CD4-positive, alpha-beta T cell (primary cell): ENCODE results near the gene ZNF423. TPM values are rescaled to one million over a fixed set of nuclear protein-coding genes. Genes with fewer than 3 reads are reported as not detected.

Experiments
- ATAC-seq: fragments of 200-7000 bp; cut with Tn5 transposase; one replicate; pipeline ENCODE4 v1.10.0; 2022; ENCODE audit warnings: mild to moderate bottlenecking; ENCODE audit not compliant: poor library complexity
- CTCF ChIA-PET: fragments of 350-600 bp; sonication (Branson Sonifier 250); formaldehyde crosslinking; loops from one replicate; lab custom pipeline; 2021; ENCODE audit warnings: antibody characterized with exemption, inconsistent platforms; lab: Charles Lee
- POLR2A ChIA-PET: fragments of 350-600 bp; sonication (Branson Sonifier 250); formaldehyde crosslinking; loops from one replicate; lab custom pipeline; 2021; ENCODE audit warnings: antibody characterized with exemption, inconsistent platforms; lab: Charles Lee
- DNase-seq, 14 experiments: peaks; one replicate each; pipeline ENCODE4 v3.0.0-alpha.2; 2013 to 2020; ENCODE audit warnings: mixed read lengths in 2 of 14
- H3K27ac ChIP-seq, 2 donors: one replicate each; pipeline versions ENCODE4 v1.5.1 to v1.7.0; 2013; ENCODE audit warnings: low read length in 2 of 2, low read depth in 1 of 2, mild to moderate bottlenecking in 1 of 2
- H3K27me3 ChIP-seq, 2 experiments: 1 replicate in 1 of 2; 2 replicates in 1 of 2; pipeline versions ENCODE4 v1.6.1 to v1.7.0; 2013; ENCODE audit warnings: low read length in 2 of 2, control low read depth in 1 of 2, mild to moderate bottlenecking in 1 of 2, moderate library complexity in 1 of 2; ENCODE audit not compliant: insufficient read depth in 2 of 2, control insufficient read depth in 1 of 2
- H3K36me3 ChIP-seq: one replicate; pipeline ENCODE4 v1.6.1; 2013; ENCODE audit warnings: low read length, control low read depth; ENCODE audit not compliant: insufficient read depth
- H3K4me1 ChIP-seq: one replicate; pipeline ENCODE4 v1.6.1; 2013; ENCODE audit warnings: low read length, control low read depth; ENCODE audit not compliant: insufficient read depth
- H3K4me3 ChIP-seq: one replicate; pipeline ENCODE4 v1.5.1; 2013; ENCODE audit warnings: mild to moderate bottlenecking, low read length, moderate library complexity
- H3K9me3 ChIP-seq, 2 experiments: 1 replicate in 1 of 2; 2 replicates in 1 of 2; pipeline versions ENCODE4 v1.6.1 to v1.7.0; 2013; ENCODE audit warnings: low read length in 2 of 2, mild to moderate bottlenecking in 2 of 2, control low read depth in 1 of 2, moderate library complexity in 1 of 2; ENCODE audit not compliant: control insufficient read depth in 1 of 2, insufficient read depth in 1 of 2
- H3K27ac Mint-ChIP-seq: one replicate; pipeline ENCODE4 v1.8.0; 2020; ENCODE audit warnings: mixed read lengths
- H3K27me3 Mint-ChIP-seq: one replicate; pipeline ENCODE4 v1.8.0; 2021; ENCODE audit warnings: mixed read lengths
- H3K36me3 Mint-ChIP-seq: one replicate; pipeline ENCODE4 v1.8.0; 2021; ENCODE audit warnings: low read depth, mixed read lengths
- H3K4me1 Mint-ChIP-seq: one replicate; pipeline ENCODE4 v1.8.0; 2021; ENCODE audit warnings: low read depth, mixed read lengths
- H3K4me3 Mint-ChIP-seq: one replicate; pipeline ENCODE4 v1.8.0; 2020; ENCODE audit warnings: mild to moderate bottlenecking, mixed read lengths
- H3K9me3 Mint-ChIP-seq: one replicate; pipeline ENCODE4 v1.8.0; 2020; ENCODE audit warnings: mixed read lengths
- intact Hi-C, 2 experiments: fragments of 100-400 bp; cut with DNase I in 1 of 2; cut with micrococcal nuclease in 1 of 2; formaldehyde crosslinking; loops; one replicate each; pipeline versions ENCODE4 v1.15.1 to v1.9.0; 2023 to 2025; cut with DNase I, micrococcal nuclease
- total RNA-seq, 174 experiments: library from RNA in 2 of 174; stranded (reverse) in 2 of 174; gene quantifications; one replicate each; pipeline ENCODE4 v1.2.3 and lab custom pipeline; 2021 to 2026
- TF ChIP-seq, protein P1 (sequence below): fragments of 200-600 bp; IDR thresholded peaks from one replicate; pipeline ENCODE4 v1.8.0; 2022; ENCODE audit warnings: antibody characterized with exemption, mild to moderate bottlenecking

The ZNF423 gene
- total RNA-seq, 2 experiments from 2014 or later = not detected

- H3K4me1 Mint-ChIP-seq = peaks cover 6% of the 10 kb centered on the region
- Histone ChIP-seq H3K36me3 (no peaks in the 10 kb centered on the region), H3K9me3 (no peaks in the 10 kb centered on the region), H3K27ac (no peak overlapping the region), H3K4me1 (peaks cover 2% of the 10 kb centered on the region), H3K4me3 (no peak overlapping the region), H3K27me3 (no peaks in the 10 kb centered on the region)
- H3K4me3 Mint-ChIP-seq = no peak overlapping the region
- ChIA-PET CTCF (no interaction called here), POLR2A (interaction anchor here (0.5 kb wide), 1 partner anchor 12 kb away, joined by 3 read pairs; no protein-coding TSS in a partner anchor)
- peak in 1 of 14 experiments; percentile 1 for DNase-seq
- no peak overlapping the region for H3K27ac Mint-ChIP-seq
- no peaks in the 10 kb centered on the region for H3K36me3 Mint-ChIP-seq
- no peaks in the 10 kb centered on the region for H3K9me3 Mint-ChIP-seq
- intact Hi-C loops = no loop called here
- no peaks in the 10 kb centered on the region for H3K27me3 Mint-ChIP-seq
- TF ChIP-seq, protein P1, sequence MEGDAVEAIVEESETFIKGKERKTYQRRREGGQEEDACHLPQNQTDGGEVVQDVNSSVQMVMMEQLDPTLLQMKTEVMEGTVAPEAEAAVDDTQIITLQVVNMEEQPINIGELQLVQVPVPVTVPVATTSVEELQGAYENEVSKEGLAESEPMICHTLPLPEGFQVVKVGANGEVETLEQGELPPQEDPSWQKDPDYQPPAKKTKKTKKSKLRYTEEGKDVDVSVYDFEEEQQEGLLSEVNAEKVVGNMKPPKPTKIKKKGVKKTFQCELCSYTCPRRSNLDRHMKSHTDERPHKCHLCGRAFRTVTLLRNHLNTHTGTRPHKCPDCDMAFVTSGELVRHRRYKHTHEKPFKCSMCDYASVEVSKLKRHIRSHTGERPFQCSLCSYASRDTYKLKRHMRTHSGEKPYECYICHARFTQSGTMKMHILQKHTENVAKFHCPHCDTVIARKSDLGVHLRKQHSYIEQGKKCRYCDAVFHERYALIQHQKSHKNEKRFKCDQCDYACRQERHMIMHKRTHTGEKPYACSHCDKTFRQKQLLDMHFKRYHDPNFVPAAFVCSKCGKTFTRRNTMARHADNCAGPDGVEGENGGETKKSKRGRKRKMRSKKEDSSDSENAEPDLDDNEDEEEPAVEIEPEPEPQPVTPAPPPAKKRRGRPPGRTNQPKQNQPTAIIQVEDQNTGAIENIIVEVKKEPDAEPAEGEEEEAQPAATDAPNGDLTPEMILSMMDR = no peak
- ATAC-seq = no peak
These were observed 384.7 kb downstream of the ZNF423 start for GRCh38 chr16:49471038-49471727.

- Histone ChIP-seq H3K27ac (no peak overlapping the region), H3K9me3 (no peaks in the 10 kb centered on the region), H3K4me3 (no peak overlapping the region), H3K36me3 (no peaks in the 10 kb centered on the region), H3K27me3 (no peaks in the 10 kb centered on the region), H3K4me1 (peaks cover 7% of the 10 kb centered on the region)
- no peak overlapping the region for H3K4me3 Mint-ChIP-seq
- H3K9me3 Mint-ChIP-seq = no peaks in the 10 kb centered on the region
- no peaks in the 10 kb centered on the region for H3K36me3 Mint-ChIP-seq
- DNase-seq = peak in 1 of 14 experiments; percentile 28
- no peaks in the 10 kb centered on the region for H3K27me3 Mint-ChIP-seq
- ChIA-PET POLR2A (no interaction called here), CTCF (no interaction called here)
- no peak for ATAC-seq
- TF ChIP-seq, protein P1 = no peak
- intact Hi-C loops = no loop called here
- peaks cover 13% of the 10 kb centered on the region for H3K4me1 Mint-ChIP-seq
- H3K27ac Mint-ChIP-seq = no peak overlapping the region
These were observed 385.4 kb downstream of the ZNF423 start for GRCh38 chr16:49470513-49470991.

- Mint-ChIP-seq H3K36me3 (no peaks in the 10 kb centered on the region), H3K27ac (no peak overlapping the region), H3K9me3 (no peaks in the 10 kb centered on the region), H3K27me3 (no peaks in the 10 kb centered on the region), H3K4me3 (no peak overlapping the region), H3K4me1 (peaks cover 16% of the 10 kb centered on the region)
- Histone ChIP-seq H3K4me1 (peaks cover 12% of the 10 kb centered on the region), H3K27me3 (no peaks in the 10 kb centered on the region), H3K4me3 (no peak overlapping the region), H3K36me3 (no peaks in the 10 kb centered on the region), H3K9me3 (no peaks in the 10 kb centered on the region), H3K27ac (no peak overlapping the region)
- TF ChIP-seq, protein P1 = no peak
- ChIA-PET POLR2A (no interaction called here), CTCF (no interaction called here)
- DNase-seq (peak in 1 of 14 experiments; percentile 27), ATAC-seq (no peak)
- intact Hi-C loops = no loop called here
These were observed 385.9 kb downstream of the ZNF423 start for GRCh38 chr16:49469930-49470451.
